Neural cell (in vitro differentiated cells): Measurements from ENCODE around the gene NUBP2. TPM values are rescaled to one million over a fixed set of nuclear protein-coding genes. Genes with fewer than 3 reads are reported as not detected.

Source experiments
- H2AFZ ChIP-seq: fragments of 200-600, 300-800 bp; sonication (generic), shearing (Covaris generic); 2 replicates; pipeline ENCODE4 v1.6.0; 2014; ENCODE audit warnings: low read depth, mild to moderate bottlenecking, antibody characterized with exemption, low read length, moderate library complexity
- H3F3A ChIP-seq: fragments of 200-600 bp; shearing (Covaris generic); 2 replicates; pipeline ENCODE4 v1.6.1; 2016; ENCODE audit warnings: mild to moderate bottlenecking, moderate library complexity, mixed read lengths, antibody characterized with exemption, low read length; ENCODE audit not compliant: insufficient read depth, poor library complexity, severe bottlenecking
- H3K27ac ChIP-seq: fragments of 200-600, 300-800 bp; sonication (generic), shearing (Covaris generic); 2 replicates; pipeline ENCODE4 v1.5.1; 2014; ENCODE audit warnings: mild to moderate bottlenecking, low read length, moderate library complexity
- H3K27me3 ChIP-seq: fragments of 300-800, 200-600 bp; sonication (generic), shearing (Covaris generic); 2 replicates; pipeline ENCODE4 v1.6.0; 2014; ENCODE audit warnings: mild to moderate bottlenecking, low read depth, low read length, moderate library complexity; ENCODE audit not compliant: insufficient read depth
- H3K36me3 ChIP-seq: fragments of 300-800, 200-600 bp; sonication (generic), shearing (Covaris generic); 2 replicates; pipeline ENCODE4 v1.5.1; 2014; ENCODE audit warnings: mild to moderate bottlenecking, antibody characterized with exemption, low read length, moderate library complexity; ENCODE audit not compliant: insufficient read depth
- H3K4me2 ChIP-seq: fragments of 300-800, 200-600 bp; sonication (generic), shearing (Covaris generic); 2 replicates; pipeline ENCODE4 v1.6.0; 2014; ENCODE audit warnings: mild to moderate bottlenecking, low read length
- H3K4me3 ChIP-seq: fragments of 300-800, 200-600 bp; sonication (generic), shearing (Covaris generic); 2 replicates; pipeline ENCODE4 v1.5.1; 2014; ENCODE audit warnings: mild to moderate bottlenecking, low read length, moderate library complexity
- H3K79me2 ChIP-seq: fragments of 200-600 bp; shearing (Covaris generic); replicated peaks from 2 replicates; pipeline ENCODE4 v1.6.0; 2014; ENCODE audit warnings: mild to moderate bottlenecking, low read length, moderate library complexity; ENCODE audit not compliant: insufficient read depth
- H3K9ac ChIP-seq: fragments of 300-800, 200-600 bp; sonication (generic), shearing (Covaris generic); 2 replicates; pipeline ENCODE4 v1.6.1; 2016; ENCODE audit warnings: mild to moderate bottlenecking, low read length, mixed read lengths
- H3K9me2 ChIP-seq: fragments of 200-600 bp; shearing (Covaris generic); 2 replicates; pipeline ENCODE4 v1.6.1; 2016; ENCODE audit warnings: mild to moderate bottlenecking, low read length, mixed read lengths; ENCODE audit not compliant: insufficient read depth
- H3K9me3 ChIP-seq: fragments of 200-600, 300-800 bp; sonication (generic), shearing (Covaris generic); 2 replicates; pipeline ENCODE4 v1.6.1; 2016; ENCODE audit warnings: mild to moderate bottlenecking, mixed run types, low read length, moderate library complexity, mixed read lengths
- H4K20me1 ChIP-seq: fragments of 200-600 bp; shearing (Covaris generic); 2 replicates; pipeline ENCODE4 v1.6.1; 2016; ENCODE audit warnings: mild to moderate bottlenecking, mixed run types; ENCODE audit not compliant: insufficient read depth
- EP300 ChIP-seq: fragments of 450-650 bp; conservative IDR thresholded peaks from 2 replicates; pipeline ENCODE4 v1.6.1; 2014; ENCODE audit warnings: antibody characterized with exemption, mild to moderate bottlenecking, moderate library complexity; ENCODE audit not compliant: poor library complexity, severe bottlenecking
- EZH2 ChIP-seq: fragments of 200-600, 300-800 bp; shearing (Covaris generic), sonication (generic); IDR thresholded peaks from 2 replicates; pipeline ENCODE4 v1.6.1; 2014; ENCODE audit warnings: antibody characterized with exemption, low read length, borderline replicate concordance, mild to moderate bottlenecking; ENCODE audit not compliant: insufficient read depth, poor library complexity, severe bottlenecking
- MXI1 ChIP-seq: fragments of 450-650 bp; conservative IDR thresholded peaks from 2 replicates; pipeline ENCODE4 v1.6.1; 2014; ENCODE audit warnings: antibody characterized with exemption, mild to moderate bottlenecking; ENCODE audit not compliant: poor library complexity, severe bottlenecking
- POLR2AphosphoS5 ChIP-seq: IDR thresholded peaks from 2 replicates; pipeline ENCODE4 v1.6.1; 2012
- RAD21 ChIP-seq: fragments of 450-650 bp; conservative IDR thresholded peaks from 2 replicates; pipeline ENCODE4 v1.6.1; 2014; ENCODE audit warnings: antibody characterized with exemption, mild to moderate bottlenecking, moderate library complexity
- SMC3 ChIP-seq: fragments of 450-650 bp; conservative IDR thresholded peaks from 2 replicates; pipeline ENCODE4 v1.6.1; 2014; ENCODE audit warnings: antibody characterized with exemption, mild to moderate bottlenecking, moderate library complexity; ENCODE audit not compliant: poor library complexity
- TAF1 ChIP-seq: IDR thresholded peaks from 2 replicates; pipeline ENCODE4 v1.6.1; 2012; ENCODE audit warnings: low read depth
- polyA plus RNA-seq: library from polyadenylated mRNA; depleted of rRNA; stranded (reverse); fragments of >200 nt; gene quantifications from 2 replicates; pipeline ENCODE4 v1.2.3, GENCODE V29; 2014
- TF ChIP-seq, protein P1 (sequence below): fragments of 450-650 bp; IDR thresholded peaks from 2 replicates; pipeline ENCODE4 v1.5.1; 2014; ENCODE audit warnings: antibody characterized with exemption, mild to moderate bottlenecking, moderate library complexity; ENCODE audit not compliant: poor library complexity, severe bottlenecking
- TF ChIP-seq, protein P2 (sequence below): IDR thresholded peaks from 2 replicates; pipeline ENCODE4 v1.6.1; 2012; ENCODE audit warnings: borderline replicate concordance

NUBP2 gene
- polyA plus RNA-seq, 1 donor from 2014 or later, result 213 TPM

DNA sequence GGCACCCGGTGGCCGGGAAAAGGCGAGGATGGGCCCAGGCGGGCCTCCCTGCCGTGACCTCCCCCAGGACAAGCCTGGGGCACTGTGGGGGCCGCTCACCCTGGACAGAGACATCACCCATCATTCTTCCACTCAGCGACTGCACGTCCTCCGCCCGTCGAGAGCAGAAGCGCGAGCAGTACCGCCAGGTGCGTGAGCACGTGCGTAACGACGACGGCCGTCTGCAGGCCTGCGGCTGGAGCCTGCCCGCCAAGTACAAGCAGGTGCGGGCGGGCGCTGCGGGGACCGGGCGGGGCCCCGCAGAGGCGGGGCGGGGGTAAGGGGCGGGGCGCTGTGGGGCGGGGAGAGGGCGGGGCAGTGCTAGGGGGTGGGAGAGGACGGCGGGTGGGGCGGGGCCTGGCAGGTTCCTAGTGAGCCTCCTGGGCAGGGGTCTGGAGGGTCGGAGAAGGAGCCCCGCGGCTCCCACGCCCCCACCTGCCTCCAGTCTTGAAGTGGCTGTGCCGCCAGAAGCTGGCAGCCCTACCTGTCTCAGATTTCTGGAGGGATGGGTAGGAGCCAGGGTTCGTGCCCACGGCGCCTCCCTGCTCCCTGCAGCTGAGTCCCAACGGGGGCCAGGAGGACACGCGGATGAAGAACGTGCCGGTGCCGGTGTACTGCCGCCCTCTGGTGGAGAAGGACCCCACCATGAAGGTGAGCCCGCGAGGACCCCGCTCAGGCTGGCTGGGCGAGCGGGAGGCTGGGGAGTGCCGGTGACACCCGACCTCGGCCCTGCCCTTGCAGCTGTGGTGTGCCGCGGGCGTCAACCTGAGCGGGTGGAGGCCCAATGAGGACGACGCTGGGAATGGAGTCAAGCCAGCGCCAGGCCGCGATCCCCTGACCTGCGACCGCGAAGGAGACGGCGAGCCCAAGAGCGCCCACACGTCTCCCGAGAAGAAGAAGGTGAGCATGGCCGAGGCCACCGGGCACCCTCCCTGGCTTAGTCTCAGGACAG is 18.9 kb upstream of the NUBP2 start:
- Histone ChIP-seq H3K9me3 (no peaks in the 10 kb centered on the region), H3K9ac (no peak overlapping the region), H3K27me3 (no peaks in the 10 kb centered on the region), H2AFZ (no peak overlapping the region), H4K20me1 (no peaks in the 10 kb centered on the region), H3K4me3 (no peak overlapping the region), H3K36me3 (no peaks in the 10 kb centered on the region), H3F3A (no peaks in the 10 kb centered on the region), H3K27ac (no peak overlapping the region), H3K9me2 (no peaks in the 10 kb centered on the region), H3K4me2 (no peak overlapping the region), H3K79me2 (no peaks in the 10 kb centered on the region)
- TF ChIP-seq, protein P1, sequence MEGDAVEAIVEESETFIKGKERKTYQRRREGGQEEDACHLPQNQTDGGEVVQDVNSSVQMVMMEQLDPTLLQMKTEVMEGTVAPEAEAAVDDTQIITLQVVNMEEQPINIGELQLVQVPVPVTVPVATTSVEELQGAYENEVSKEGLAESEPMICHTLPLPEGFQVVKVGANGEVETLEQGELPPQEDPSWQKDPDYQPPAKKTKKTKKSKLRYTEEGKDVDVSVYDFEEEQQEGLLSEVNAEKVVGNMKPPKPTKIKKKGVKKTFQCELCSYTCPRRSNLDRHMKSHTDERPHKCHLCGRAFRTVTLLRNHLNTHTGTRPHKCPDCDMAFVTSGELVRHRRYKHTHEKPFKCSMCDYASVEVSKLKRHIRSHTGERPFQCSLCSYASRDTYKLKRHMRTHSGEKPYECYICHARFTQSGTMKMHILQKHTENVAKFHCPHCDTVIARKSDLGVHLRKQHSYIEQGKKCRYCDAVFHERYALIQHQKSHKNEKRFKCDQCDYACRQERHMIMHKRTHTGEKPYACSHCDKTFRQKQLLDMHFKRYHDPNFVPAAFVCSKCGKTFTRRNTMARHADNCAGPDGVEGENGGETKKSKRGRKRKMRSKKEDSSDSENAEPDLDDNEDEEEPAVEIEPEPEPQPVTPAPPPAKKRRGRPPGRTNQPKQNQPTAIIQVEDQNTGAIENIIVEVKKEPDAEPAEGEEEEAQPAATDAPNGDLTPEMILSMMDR, result peak; percentile 57
- TF ChIP-seq POLR2AphosphoS5, result no peak
- TF ChIP-seq MXI1, result no peak
- no peak for TF ChIP-seq EZH2
- TF ChIP-seq EP300, result no peak
- TF ChIP-seq, protein P2, sequence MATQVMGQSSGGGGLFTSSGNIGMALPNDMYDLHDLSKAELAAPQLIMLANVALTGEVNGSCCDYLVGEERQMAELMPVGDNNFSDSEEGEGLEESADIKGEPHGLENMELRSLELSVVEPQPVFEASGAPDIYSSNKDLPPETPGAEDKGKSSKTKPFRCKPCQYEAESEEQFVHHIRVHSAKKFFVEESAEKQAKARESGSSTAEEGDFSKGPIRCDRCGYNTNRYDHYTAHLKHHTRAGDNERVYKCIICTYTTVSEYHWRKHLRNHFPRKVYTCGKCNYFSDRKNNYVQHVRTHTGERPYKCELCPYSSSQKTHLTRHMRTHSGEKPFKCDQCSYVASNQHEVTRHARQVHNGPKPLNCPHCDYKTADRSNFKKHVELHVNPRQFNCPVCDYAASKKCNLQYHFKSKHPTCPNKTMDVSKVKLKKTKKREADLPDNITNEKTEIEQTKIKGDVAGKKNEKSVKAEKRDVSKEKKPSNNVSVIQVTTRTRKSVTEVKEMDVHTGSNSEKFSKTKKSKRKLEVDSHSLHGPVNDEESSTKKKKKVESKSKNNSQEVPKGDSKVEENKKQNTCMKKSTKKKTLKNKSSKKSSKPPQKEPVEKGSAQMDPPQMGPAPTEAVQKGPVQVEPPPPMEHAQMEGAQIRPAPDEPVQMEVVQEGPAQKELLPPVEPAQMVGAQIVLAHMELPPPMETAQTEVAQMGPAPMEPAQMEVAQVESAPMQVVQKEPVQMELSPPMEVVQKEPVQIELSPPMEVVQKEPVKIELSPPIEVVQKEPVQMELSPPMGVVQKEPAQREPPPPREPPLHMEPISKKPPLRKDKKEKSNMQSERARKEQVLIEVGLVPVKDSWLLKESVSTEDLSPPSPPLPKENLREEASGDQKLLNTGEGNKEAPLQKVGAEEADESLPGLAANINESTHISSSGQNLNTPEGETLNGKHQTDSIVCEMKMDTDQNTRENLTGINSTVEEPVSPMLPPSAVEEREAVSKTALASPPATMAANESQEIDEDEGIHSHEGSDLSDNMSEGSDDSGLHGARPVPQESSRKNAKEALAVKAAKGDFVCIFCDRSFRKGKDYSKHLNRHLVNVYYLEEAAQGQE, result no peak
- TF ChIP-seq RAD21, result peak; percentile 38
- TF ChIP-seq TAF1, result no peak
- no peak for TF ChIP-seq SMC3

DNA sequence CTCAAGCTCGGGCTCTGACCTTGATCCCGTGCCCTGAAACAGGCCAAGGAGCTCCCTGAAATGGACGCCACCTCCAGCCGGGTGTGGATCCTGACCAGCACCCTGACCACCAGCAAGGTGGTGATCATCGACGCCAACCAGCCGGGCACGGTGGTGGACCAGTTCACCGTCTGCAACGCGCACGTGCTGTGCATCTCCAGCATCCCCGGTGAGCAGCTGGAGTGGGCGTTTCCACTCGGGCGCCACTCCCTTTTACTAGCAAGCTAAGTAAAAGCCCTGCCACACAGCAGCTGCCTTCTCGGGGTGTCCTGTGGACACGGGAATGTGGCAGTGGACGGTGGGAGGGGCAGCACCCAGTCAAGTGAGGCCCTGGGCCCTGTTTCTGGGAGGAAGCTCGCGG is 17.8 kb upstream of the NUBP2 start:
- H3K4me2 ChIP-seq, result no peak overlapping the region
- H3K79me2 ChIP-seq, result no peaks in the 10 kb centered on the region
- H3K27me3 ChIP-seq, result no peaks in the 10 kb centered on the region
- H3K9ac ChIP-seq, result no peak overlapping the region
- no peak for TF ChIP-seq EZH2
- no peak for TF ChIP-seq POLR2AphosphoS5
- TF ChIP-seq EP300, result no peak
- TF ChIP-seq SMC3, result no peak
- TF ChIP-seq, protein P1, result no peak
- no peak for TF ChIP-seq MXI1
- TF ChIP-seq, protein P2, result no peak
- no peak overlapping the region for H3K4me3 ChIP-seq
- no peaks in the 10 kb centered on the region for H3F3A ChIP-seq
- H3K9me3 ChIP-seq, result no peaks in the 10 kb centered on the region
- H3K36me3 ChIP-seq, result no peaks in the 10 kb centered on the region
- H3K9me2 ChIP-seq, result no peaks in the 10 kb centered on the region
- no peaks in the 10 kb centered on the region for H4K20me1 ChIP-seq
- H2AFZ ChIP-seq, result no peak overlapping the region
- H3K27ac ChIP-seq, result no peak overlapping the region
